Nephron progenitor cell (in vitro differentiated cells): Measurements from ENCODE around the gene APOD.
A peak's percentile ranks its signal among the peaks of the same experiment; 100 is the strongest.

Experiments used
- DNase-seq: peaks from one replicate; pipeline ENCODE4 v3.0.0; 2021
- H3K27ac Mint-ChIP-seq: 2 replicates; pipeline ENCODE4 v1.8.0; 2021; ENCODE audit warnings: mild to moderate bottlenecking, moderate library complexity, mixed read lengths
- H3K27me3 Mint-ChIP-seq: 2 replicates; pipeline ENCODE4 v1.8.0; 2021; ENCODE audit warnings: mild to moderate bottlenecking, low read depth, mixed read lengths; ENCODE audit not compliant: poor library complexity
- H3K36me3 Mint-ChIP-seq: 2 replicates; pipeline ENCODE4 v1.8.0; 2021; ENCODE audit warnings: low read depth, mixed read lengths
- H3K4me1 Mint-ChIP-seq: 2 replicates; pipeline ENCODE4 v1.8.0; 2021; ENCODE audit warnings: mixed read lengths
- H3K4me3 Mint-ChIP-seq: 2 replicates; pipeline ENCODE4 v1.8.0; 2021; ENCODE audit warnings: mild to moderate bottlenecking, moderate library complexity, mixed read lengths
- H3K9me3 Mint-ChIP-seq: 2 replicates; pipeline ENCODE4 v1.8.0; 2021; ENCODE audit warnings: mild to moderate bottlenecking, moderate library complexity, mixed read lengths
- CTCF ChIP-seq: fragments of 200-600 bp; sonication (generic); IDR thresholded peaks from 2 replicates; pipeline ENCODE4 v1.5.0; 2021; ENCODE audit warnings: antibody characterized with exemption

The APOD gene

GRCh38 chr3:195573611-195574496, 9.9 kb downstream of the APOD start:
- Mint-ChIP-seq H3K36me3 (no peaks in the 10 kb centered on the region), H3K27me3 (peaks cover 3% of the 10 kb centered on the region), H3K27ac (no peak overlapping the region), H3K4me3 (no peak overlapping the region), H3K9me3 (peaks cover 17% of the 10 kb centered on the region), H3K4me1 (peaks cover 14% of the 10 kb centered on the region)
- DNase-seq, result no peak
- no peak for TF ChIP-seq CTCF

- peaks cover 26% of the 10 kb centered on the region for H3K4me1 Mint-ChIP-seq
- no peak for DNase-seq
Observed at GRCh38 chr3:195571361-195571760, 12.4 kb downstream of the APOD start.

GRCh38 chr3:195570912-195571311, 12.8 kb downstream of the APOD start:
- DNase-seq, result no peak
- Mint-ChIP-seq H3K27me3 (no peaks in the 10 kb centered on the region), H3K27ac (peak overlapping the region; percentile 49), H3K4me1 (peaks cover 30% of the 10 kb centered on the region), H3K36me3 (no peaks in the 10 kb centered on the region), H3K4me3 (no peak overlapping the region), H3K9me3 (peaks cover 17% of the 10 kb centered on the region)
- no peak for TF ChIP-seq CTCF

More at GRCh38 chr3:195571361-195571760, 12.4 kb downstream of the APOD start:
- H3K9me3 Mint-ChIP-seq, result peaks cover 17% of the 10 kb centered on the region
- no peak overlapping the region for H3K4me3 Mint-ChIP-seq
- H3K27me3 Mint-ChIP-seq, result no peaks in the 10 kb centered on the region
- no peaks in the 10 kb centered on the region for H3K36me3 Mint-ChIP-seq
- peak overlapping the region; percentile 49 for H3K27ac Mint-ChIP-seq
- TF ChIP-seq CTCF, result no peak

- Mint-ChIP-seq H3K27me3 (no peaks in the 10 kb centered on the region), H3K9me3 (peaks cover 17% of the 10 kb centered on the region), H3K27ac (no peak overlapping the region), H3K36me3 (no peaks in the 10 kb centered on the region), H3K4me3 (no peak overlapping the region), H3K4me1 (peaks cover 36% of the 10 kb centered on the region)
- TF ChIP-seq CTCF, result no peak
- no peak for DNase-seq
Observed at GRCh38 chr3:195570344-195570743, 13.4 kb downstream of the APOD start.

- Mint-ChIP-seq H3K4me1 (peaks cover 42% of the 10 kb centered on the region), H3K27ac (no peak overlapping the region), H3K27me3 (no peaks in the 10 kb centered on the region), H3K4me3 (no peak overlapping the region), H3K9me3 (peaks cover 4% of the 10 kb centered on the region), H3K36me3 (no peaks in the 10 kb centered on the region)
- DNase-seq, result no peak
- no peak for TF ChIP-seq CTCF
Observed at GRCh38 chr3:195568630-195569029, 15.1 kb downstream of the APOD start.

- Mint-ChIP-seq H3K9me3 (peaks cover 4% of the 10 kb centered on the region), H3K4me3 (no peak overlapping the region), H3K27ac (no peak overlapping the region), H3K36me3 (no peaks in the 10 kb centered on the region), H3K27me3 (no peaks in the 10 kb centered on the region), H3K4me1 (peaks cover 49% of the 10 kb centered on the region)
- no peak for DNase-seq
- no peak for TF ChIP-seq CTCF
Observed at GRCh38 chr3:195566797-195567196, 16.9 kb downstream of the APOD start.
